Fibroblast of lung (primary cell): ENCODE results near the gene UBQLN4. TPM values are rescaled to one million over a fixed set of nuclear protein-coding genes. Genes with fewer than 3 reads are reported as not detected.
"Not testable (repeated sequence)": the region's sequence is repeated elsewhere in the genome, so short reads cannot be mapped to it uniquely, and the experiment has no call there.

Experiments used
- DNase-seq, 2 donors: peaks; one replicate each; pipeline versions ENCODE4 v3.0.0 to v3.0.0-alpha.2; 2010; ENCODE audit warnings: low read depth in 2 of 2
- H2AFZ ChIP-seq: 2 replicates; pipeline ENCODE4 v1.5.1; 2012; ENCODE audit warnings: low read length, control low read depth, inconsistent platforms
- H3K27ac ChIP-seq: 2 replicates; pipeline ENCODE4 v1.5.1; 2011; ENCODE audit warnings: low read length, control low read depth; ENCODE audit not compliant: insufficient read depth
- H3K27me3 ChIP-seq: 2 replicates; pipeline ENCODE4 v1.5.1; 2011; ENCODE audit warnings: mild to moderate bottlenecking, low read length; ENCODE audit not compliant: control insufficient read depth, insufficient read depth
- H3K36me3 ChIP-seq: 2 replicates; pipeline ENCODE4 v1.5.1; 2011; ENCODE audit warnings: low read length; ENCODE audit not compliant: control insufficient read depth, insufficient read depth
- H3K4me1 ChIP-seq: 2 replicates; pipeline ENCODE4 v1.5.1; 2011; ENCODE audit warnings: low read length; ENCODE audit not compliant: control insufficient read depth, insufficient read depth; ENCODE audit errors: extremely low read depth
- H3K4me2 ChIP-seq: 2 replicates; pipeline ENCODE4 v1.5.1; 2011; ENCODE audit warnings: low read length, control low read depth; ENCODE audit not compliant: insufficient read depth; ENCODE audit errors: extremely low read depth
- H3K4me3 ChIP-seq, 4 experiments: fragments of 200-600 bp in 1 of 4; sonication (generic) in 1 of 4; replicated peaks in 1 of 4; 2 replicates each; pipeline ENCODE4 v1.5.1; 2011 to 2016; ENCODE audit warnings: low read length in 4 of 4, low read depth in 3 of 4, mild to moderate bottlenecking in 3 of 4, control low read depth in 2 of 4, inconsistent platforms in 1 of 4, mixed read lengths in 1 of 4; ENCODE audit not compliant: insufficient read depth in 1 of 4; ENCODE audit errors: control extremely low read depth in 1 of 4
- H3K79me2 ChIP-seq: 2 replicates; pipeline ENCODE4 v1.5.1; 2012; ENCODE audit warnings: mild to moderate bottlenecking, low read length, inconsistent platforms; ENCODE audit not compliant: control insufficient read depth, insufficient read depth
- H3K9ac ChIP-seq: 2 replicates; pipeline ENCODE4 v1.5.1; 2011; ENCODE audit warnings: mild to moderate bottlenecking, low read length, control low read depth; ENCODE audit not compliant: insufficient read depth
- H3K9me3 ChIP-seq: 2 replicates; pipeline ENCODE4 v1.5.1; 2012; ENCODE audit warnings: low read depth, low read length; ENCODE audit not compliant: control insufficient read depth, insufficient read depth
- H4K20me1 ChIP-seq: 2 replicates; pipeline ENCODE4 v1.5.1; 2011; ENCODE audit warnings: low read length; ENCODE audit not compliant: control insufficient read depth, insufficient read depth; ENCODE audit errors: extremely low read depth
- CTCF ChIP-seq, 2 donors: IDR thresholded peaks in 1 of 2; conservative IDR thresholded peaks in 1 of 2; 1 replicate in 1 of 2; 2 replicates in 1 of 2; pipeline ENCODE4 v1.5.1; 2011 to 2012; ENCODE audit warnings: low read length in 2 of 2, control low read depth in 1 of 2, inconsistent platforms in 1 of 2, low read depth in 1 of 2, mild to moderate bottlenecking in 1 of 2
- EZH2 ChIP-seq: IDR thresholded peaks from 2 replicates; pipeline ENCODE4 v1.5.1; 2012; ENCODE audit warnings: low read length, control low read depth, mild to moderate bottlenecking; ENCODE audit errors: missing control alignments
- polyA plus RNA-seq, 2 donors: library from polyadenylated mRNA; depleted of rRNA in 1 of 2; stranded (reverse) in 1 of 2; unstranded in 1 of 2; fragments of >200 nt; gene quantifications; 2 replicates each; pipeline ENCODE4 v1.2.1, GENCODE V29; 2011 to 2012; ENCODE audit warnings: missing spikeins in 1 of 2
- total RNA-seq: library from RNA; depleted of rRNA; stranded (reverse); fragments of >200 nt; gene quantifications from 2 replicates; pipeline ENCODE4 v1.2.1, GENCODE V29; 2014

Gene UBQLN4
- total and polyA plus RNA-seq, 2 donors (not counting 1 experiment from before 2014, with no cell fraction given) = 11.1 to 12.5 TPM

GRCh38 chr1:156073740-156074139, 20.1 kb upstream of the UBQLN4 start:
- Histone ChIP-seq H3K9me3 (no peaks in the 10 kb centered on the region), H3K79me2 (no peaks in the 10 kb centered on the region), H3K4me1 (no peaks in the 10 kb centered on the region), H3K4me2 (no peak overlapping the region), H2AFZ (no peak overlapping the region), H3K36me3 (peaks cover 2% of the 10 kb centered on the region), H3K27me3 (no peaks in the 10 kb centered on the region), H4K20me1 (no peaks in the 10 kb centered on the region), H3K27ac (no peak overlapping the region), H3K4me3 (no peak overlapping the region), H3K9ac (no peak overlapping the region)
- TF ChIP-seq CTCF (conservative IDR thresholded peaks at IDR 0.05 in 1 of 2, IDR thresholded peaks at IDR 0.05 in 1 of 2; ENCODE audit: low read depth in 1 of 2, low read length in 2 of 2) (no peak), EZH2 (no peak)
- no peak for DNase-seq

GRCh38 chr1:156073110-156073687, 19.6 kb upstream of the UBQLN4 start:
- Histone ChIP-seq H3K27me3 (no peaks in the 10 kb centered on the region), H3K36me3 (peaks cover 2% of the 10 kb centered on the region), H2AFZ (no peak overlapping the region), H3K4me1 (no peaks in the 10 kb centered on the region), H3K79me2 (no peaks in the 10 kb centered on the region), H3K27ac (no peak overlapping the region), H4K20me1 (no peaks in the 10 kb centered on the region), H3K4me3 (no peak overlapping the region), H3K9me3 (no peaks in the 10 kb centered on the region), H3K9ac (no peak overlapping the region), H3K4me2 (no peak overlapping the region)
- no peak for DNase-seq
- TF ChIP-seq EZH2 (no peak), CTCF (conservative IDR thresholded peaks at IDR 0.05 in 1 of 2, IDR thresholded peaks at IDR 0.05 in 1 of 2; ENCODE audit: low read depth in 1 of 2, low read length in 2 of 2) (no peak)

- peaks cover 2% of the 10 kb centered on the region for H3K36me3 ChIP-seq
- no peaks in the 10 kb centered on the region for H3K4me1 ChIP-seq
- no peak overlapping the region for H3K4me2 ChIP-seq
- TF ChIP-seq CTCF (conservative IDR thresholded peaks at IDR 0.05 in 1 of 2, IDR thresholded peaks at IDR 0.05 in 1 of 2; ENCODE audit: low read depth in 1 of 2, low read length in 2 of 2) (no peak), EZH2 (no peak)
- no peak overlapping the region for H3K27ac ChIP-seq
- H3K9ac ChIP-seq = no peak overlapping the region
- DNase-seq = no peak
- H3K9me3 ChIP-seq = no peaks in the 10 kb centered on the region
- no peaks in the 10 kb centered on the region for H4K20me1 ChIP-seq
- no peaks in the 10 kb centered on the region for H3K27me3 ChIP-seq
- no peak overlapping the region for H2AFZ ChIP-seq
- H3K4me3 ChIP-seq = no peak overlapping the region
- H3K79me2 ChIP-seq = no peaks in the 10 kb centered on the region
Observed at GRCh38 chr1:156072251-156072650, 18.7 kb upstream of the UBQLN4 start.

GRCh38 chr1:156071332-156071816, 17.8 kb upstream of the UBQLN4 start:
- not testable (repeated sequence) for H4K20me1 ChIP-seq, H3K9me3 ChIP-seq, H3K4me1 ChIP-seq, H3K27ac ChIP-seq, H3K4me3 ChIP-seq, DNase-seq, H3K4me2 ChIP-seq, H3K79me2 ChIP-seq, H2AFZ ChIP-seq, H3K36me3 ChIP-seq, H3K9ac ChIP-seq, H3K27me3 ChIP-seq
